Transverse colon (tissue), 4 donors: ENCODE data around the gene COPZ1. TPM values are rescaled to one million over a fixed set of nuclear protein-coding genes. Genes with fewer than 3 reads are reported as not detected.
A peak's percentile ranks its signal among the peaks of the same experiment; 100 is the strongest.

ENCODE experiments used
- DNase-seq: peaks from one replicate; pipeline ENCODE4 v3.0.0-alpha.2; 2019
- H3K27ac ChIP-seq, 4 donors: fragments of 200-600 bp; sonication (generic); 2 replicates each; pipeline ENCODE4 v1.5.1; 2016 to 2018; ENCODE audit warnings: inconsistent platforms in 4 of 4
- H3K27me3 ChIP-seq: fragments of 200-600 bp; sonication (generic); 2 replicates; pipeline ENCODE4 v1.5.1; 2017; ENCODE audit warnings: inconsistent platforms
- H3K36me3 ChIP-seq, 4 donors: fragments of 200-600 bp; sonication (generic); 2 replicates each; pipeline ENCODE4 v1.5.1; 2017 to 2019; ENCODE audit warnings: inconsistent platforms in 4 of 4
- H3K4me1 ChIP-seq, 4 donors: fragments of 200-600 bp; sonication (generic); 2 replicates each; pipeline ENCODE4 v1.5.1; 2017 to 2020; ENCODE audit warnings: inconsistent platforms in 4 of 4
- H3K4me3 ChIP-seq, 4 donors: fragments of 200-600 bp; sonication (generic); 1 replicate in 1 of 4; 2 replicates in 3 of 4; pipeline versions ENCODE4 v1.5.1 to v1.6.1; 2017 to 2019; ENCODE audit warnings: inconsistent platforms in 4 of 4
- H3K9me3 ChIP-seq, 2 donors: fragments of 200-600 bp; sonication (generic); 2 replicates each; pipeline ENCODE4 v1.5.1; 2017 to 2019; ENCODE audit warnings: inconsistent platforms in 2 of 2
- CTCF ChIP-seq, 5 experiments: fragments of 200-600 bp in 3 of 5; fragments of 450-650 bp in 2 of 5; sonication (generic) in 3 of 5; IDR thresholded peaks; 1 replicate in 2 of 5; 2 replicates in 3 of 5; pipeline ENCODE4 v1.5.1; 2016 to 2017; ENCODE audit warnings: antibody characterized with exemption in 5 of 5, inconsistent platforms in 3 of 5, mild to moderate bottlenecking in 2 of 5, moderate library complexity in 1 of 5
- EP300 ChIP-seq: sonication (generic); formaldehyde crosslinking; IDR thresholded peaks from one replicate; pipeline ENCODE4 v1.6.1; 2017; ENCODE audit warnings: antibody characterized with exemption, low read depth
- POLR2A ChIP-seq: fragments of 450-650 bp; IDR thresholded peaks from one replicate; pipeline ENCODE4 v1.6.1; 2016; ENCODE audit warnings: antibody characterized with exemption, mild to moderate bottlenecking, moderate library complexity
- POLR2AphosphoS5 ChIP-seq, 3 donors: sonication (generic); formaldehyde crosslinking; IDR thresholded peaks; one replicate each; pipeline ENCODE4 v1.6.1; 2016; ENCODE audit warnings: antibody characterized with exemption in 3 of 3
- WGBS, 2 donors: methylation state at CpG; one replicate each; pipeline ENCODE4 v1.1.5; 2018; ENCODE audit warnings: low coverage in 1 of 2; 5-methylcytosine and 5-hydroxymethylcytosine counted together
- in situ Hi-C, 4 donors: fragments of 200-750 bp; cut with MboI; loops; one replicate each; pipeline versions ENCODE4 v1.15.0 to v1.15.1; 2017; ENCODE audit warnings: low sequenced_read_pairs in 3 of 4, low pct_ligation_motif_present in 1 of 4, low pct_unique_long_range_greater_than_20kb in 1 of 4
- intact Hi-C: fragments of 100-400 bp; cut with DNase I; formaldehyde crosslinking; loops from one replicate; pipeline ENCODE4 v1.15.1; 2023; ENCODE audit warnings: low total_unique reads
- total RNA-seq, 4 donors: library from RNA; depleted of rRNA; stranded (reverse); fragments of >200 nt; gene quantifications; one replicate each; pipeline ENCODE4 v1.1.0, GENCODE V29; 2016

The COPZ1 gene
- total RNA-seq, 4 donors from 2014 or later = 25.8 to 79.6 (median 63.6) TPM

- intact Hi-C loops (no loop called here), in situ Hi-C loops (no loop called here)
- Histone ChIP-seq H3K4me3 (no peak overlapping the region), H3K9me3 (no peaks in the 10 kb centered on the region), H3K27ac (peak overlapping the region in 3 of 4 donors; percentile 0 to 42 (median 22)), H3K27me3 (no peaks in the 10 kb centered on the region), H3K4me1 (peaks cover 5 to 13% (median 8%) of the 10 kb centered on the region in 4 donors), H3K36me3 (peaks cover 0 to 28% (median 12%) of the 10 kb centered on the region in 4 donors)
- DNase-seq = no peak
- TF ChIP-seq POLR2A (no peak), POLR2AphosphoS5 (IDR thresholded peaks at IDR 0.05) (no peak), CTCF (IDR thresholded peaks at IDR 0.05) (no peak), EP300 (no peak)
- WGBS, 2 donors = 41 to 55% methylated on average over 3 of the region's 3 CpGs
These were observed 68.8 kb downstream of the COPZ1 start for GRCh38 chr12:54393743-54394142.

DNA sequence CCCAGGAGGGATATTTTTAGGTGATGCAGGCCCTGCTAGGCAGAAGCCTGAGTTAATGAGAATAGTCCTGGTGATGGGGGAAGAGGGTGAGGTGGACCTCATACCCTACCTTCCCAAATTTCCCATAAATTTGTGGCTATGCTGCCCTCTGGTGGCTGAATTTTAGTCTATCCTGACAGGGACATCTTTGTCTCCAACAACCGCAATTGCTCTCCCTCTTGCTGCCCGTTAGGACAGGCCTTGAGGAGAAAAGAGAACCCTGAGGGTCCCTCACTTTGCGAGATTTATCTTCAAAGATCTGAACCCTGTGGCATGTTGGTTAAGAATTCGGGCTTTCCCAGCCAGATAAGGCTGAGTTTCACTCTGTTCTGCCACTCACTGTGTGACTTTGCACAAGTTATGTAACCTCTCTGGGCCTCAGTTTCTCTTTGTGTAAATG, 69.4 kb downstream of the COPZ1 start:
- Histone ChIP-seq H3K4me1 (peaks cover 5 to 13% (median 8%) of the 10 kb centered on the region in 4 donors), H3K36me3 (peaks cover 0 to 31% (median 13%) of the 10 kb centered on the region in 4 donors), H3K9me3 (no peaks in the 10 kb centered on the region), H3K27me3 (no peaks in the 10 kb centered on the region), H3K27ac (peak overlapping the region in 3 of 4 donors; percentile 0 to 42 (median 22)), H3K4me3 (no peak overlapping the region)
- DNase-seq = peak; percentile 57
- 0 to 24% methylated on average over 1 to 4 of the region's 4 CpGs for WGBS, 2 donors
- in situ Hi-C loops (no loop called here), intact Hi-C loops (no loop called here)
- TF ChIP-seq EP300 (no peak), POLR2A (no peak), CTCF (IDR thresholded peaks at IDR 0.05) (peak; percentile 62 to 72 (median 67)), POLR2AphosphoS5 (IDR thresholded peaks at IDR 0.05) (no peak)

DNA sequence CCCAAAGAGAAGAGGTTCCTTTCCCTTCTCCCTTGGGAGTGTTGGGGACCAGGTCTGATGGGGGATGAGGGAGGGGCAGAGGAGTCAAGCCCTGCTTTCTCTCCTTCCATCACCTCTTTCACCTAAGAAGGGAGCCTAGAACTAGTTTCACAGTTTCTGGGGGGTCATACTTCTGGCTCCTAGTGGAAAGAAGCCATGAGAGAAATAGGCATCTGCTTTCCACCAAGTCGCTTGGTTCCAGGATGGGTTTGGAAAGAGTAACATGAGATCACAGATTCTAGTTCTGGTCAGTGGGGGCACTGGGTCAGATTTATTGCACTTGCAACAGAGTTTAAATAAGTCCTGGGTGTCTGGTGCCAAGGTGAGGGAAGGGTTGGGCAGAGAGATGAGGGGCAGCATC, 70.1 kb downstream of the COPZ1 start:
- TF ChIP-seq POLR2AphosphoS5 (IDR thresholded peaks at IDR 0.05) = peak in 1 of 3 donors; percentile 25
- TF ChIP-seq CTCF (IDR thresholded peaks at IDR 0.05) = no peak
- peak overlapping the region in 1 of 4 donors; percentile 7 for H3K27ac ChIP-seq
- H3K27me3 ChIP-seq = no peaks in the 10 kb centered on the region
- H3K9me3 ChIP-seq = no peaks in the 10 kb centered on the region
- in situ Hi-C loops (loop anchor here in 2 of 4 donors (5.0 kb wide), 2 partner anchors 42 to 47 kb away; no protein-coding TSS in a partner anchor), intact Hi-C loops (no loop called here)
- WGBS, 2 donors = 100% methylated on average over 1 of the region's 1 CpG; no CpG with 5 or more reads in 1 of the 2 donors
- no peak overlapping the region for H3K4me3 ChIP-seq
- H3K4me1 ChIP-seq = peaks cover 5 to 13% (median 8%) of the 10 kb centered on the region in 4 donors
- DNase-seq = no peak
- peaks cover 0 to 31% (median 15%) of the 10 kb centered on the region in 4 donors for H3K36me3 ChIP-seq

- no peak overlapping the region for H3K27ac ChIP-seq
- in situ Hi-C loops (loop anchor here in 2 of 4 donors (5.0 kb wide), 2 partner anchors 42 to 47 kb away; no protein-coding TSS in a partner anchor), intact Hi-C loops (no loop called here)
- no peaks in the 10 kb centered on the region for H3K9me3 ChIP-seq
- no peaks in the 10 kb centered on the region for H3K27me3 ChIP-seq
- peaks cover 5 to 13% (median 8%) of the 10 kb centered on the region in 4 donors for H3K4me1 ChIP-seq
- peaks cover 0 to 33% (median 16%) of the 10 kb centered on the region in 4 donors for H3K36me3 ChIP-seq
- DNase-seq = no peak
- no peak overlapping the region for H3K4me3 ChIP-seq
- TF ChIP-seq POLR2AphosphoS5 (IDR thresholded peaks at IDR 0.05) = no peak
- no peak for TF ChIP-seq POLR2A
- TF ChIP-seq CTCF (IDR thresholded peaks at IDR 0.05) = no peak
- TF ChIP-seq EP300 = no peak
These were observed 70.6 kb downstream of the COPZ1 start for GRCh38 chr12:54395545-54395944.
